WERI-Rb-1 (cell line): ENCODE results near the gene MBNL3.

Experiments
- DNase-seq: peaks from one replicate; pipeline ENCODE4 v3.0.0-alpha.2; 2020
- H3K27ac ChIP-seq: fragments of 250-450 bp; sonication (Bioruptor Pico); 2 replicates; pipeline ENCODE4 v1.5.1; 2020; ENCODE audit warnings: mild to moderate bottlenecking, moderate library complexity
- H3K27me3 ChIP-seq: fragments of 250-450 bp; sonication (Bioruptor Pico); 2 replicates; pipeline ENCODE4 v1.5.1; 2021; ENCODE audit warnings: mild to moderate bottlenecking, low read depth, moderate library complexity; ENCODE audit not compliant: insufficient read depth, severe bottlenecking
- H3K36me3 ChIP-seq: fragments of 250-450 bp; sonication (Bioruptor Pico); 2 replicates; pipeline ENCODE4 v1.5.1; 2020; ENCODE audit warnings: mild to moderate bottlenecking, moderate library complexity
- H3K4me3 ChIP-seq: 2 replicates; pipeline ENCODE4 v1.5.1; 2011; ENCODE audit warnings: low read depth, mild to moderate bottlenecking, control low read depth, low read length
- H3K9me3 ChIP-seq: fragments of 250-450 bp; sonication (Bioruptor Pico); 2 replicates; pipeline ENCODE4 v1.5.1; 2021; ENCODE audit warnings: mild to moderate bottlenecking, moderate library complexity; ENCODE audit not compliant: severe bottlenecking
- CTCF ChIP-seq: IDR thresholded peaks from 2 replicates; pipeline ENCODE4 v1.5.1; 2011; ENCODE audit warnings: low read depth, mild to moderate bottlenecking, control low read depth, inconsistent platforms, low read length

The MBNL3 gene

GRCh38 chrX:132404266-132404665, 84.6 kb downstream of the MBNL3 start:
- H3K4me3 ChIP-seq, result no peak overlapping the region
- no peaks in the 10 kb centered on the region for H3K9me3 ChIP-seq
- no peak for TF ChIP-seq CTCF
- no peak overlapping the region for H3K27ac ChIP-seq
- peaks cover 3% of the 10 kb centered on the region for H3K27me3 ChIP-seq
- H3K36me3 ChIP-seq, result no peaks in the 10 kb centered on the region
- DNase-seq, result no peak

- Histone ChIP-seq H3K27me3 (no peaks in the 10 kb centered on the region), H3K4me3 (no peak overlapping the region), H3K9me3 (no peaks in the 10 kb centered on the region), H3K36me3 (no peaks in the 10 kb centered on the region), H3K27ac (no peak overlapping the region)
- no peak for DNase-seq
- TF ChIP-seq CTCF, result no peak
Observed at GRCh38 chrX:132401935-132402334, 86.9 kb downstream of the MBNL3 start.

- no peaks in the 10 kb centered on the region for H3K27me3 ChIP-seq
- DNase-seq, result no peak
- no peak overlapping the region for H3K27ac ChIP-seq
- H3K9me3 ChIP-seq, result no peaks in the 10 kb centered on the region
- H3K36me3 ChIP-seq, result no peaks in the 10 kb centered on the region
- H3K4me3 ChIP-seq, result no peak overlapping the region
- TF ChIP-seq CTCF, result no peak
Observed at GRCh38 chrX:132400706-132401105, 88.1 kb downstream of the MBNL3 start.

GRCh38 chrX:132395645-132396044, 93.2 kb downstream of the MBNL3 start:
- TF ChIP-seq CTCF, result no peak
- H3K36me3 ChIP-seq, result no peaks in the 10 kb centered on the region
- no peak overlapping the region for H3K4me3 ChIP-seq

GRCh38 chrX:132395026-132395425, 93.8 kb downstream of the MBNL3 start:
- Histone ChIP-seq H3K36me3 (no peaks in the 10 kb centered on the region), H3K4me3 (no peak overlapping the region), H3K9me3 (no peaks in the 10 kb centered on the region), H3K27me3 (no peaks in the 10 kb centered on the region), H3K27ac (no peak overlapping the region)
- TF ChIP-seq CTCF, result no peak
- DNase-seq, result no peak

More at GRCh38 chrX:132395645-132396044, 93.2 kb downstream of the MBNL3 start:
- Histone ChIP-seq H3K27ac (no peak overlapping the region), H3K9me3 (no peaks in the 10 kb centered on the region), H3K27me3 (no peaks in the 10 kb centered on the region)
- DNase-seq, result no peak

- Histone ChIP-seq H3K27ac (no peak overlapping the region), H3K9me3 (no peaks in the 10 kb centered on the region), H3K27me3 (no peaks in the 10 kb centered on the region), H3K36me3 (no peaks in the 10 kb centered on the region), H3K4me3 (no peak overlapping the region)
- DNase-seq, result no peak
- no peak for TF ChIP-seq CTCF
Observed at GRCh38 chrX:132394591-132394990, 94.2 kb downstream of the MBNL3 start.
